ENCODE data around the gene ZMAT3. TPM values are rescaled to one million over a fixed set of nuclear protein-coding genes. Genes with fewer than 3 reads are reported as not detected.
"Not testable (repeated sequence)": the region's sequence is repeated elsewhere in the genome, so short reads cannot be mapped to it uniquely, and the experiment has no call there.

Gene ZMAT3, protein sequence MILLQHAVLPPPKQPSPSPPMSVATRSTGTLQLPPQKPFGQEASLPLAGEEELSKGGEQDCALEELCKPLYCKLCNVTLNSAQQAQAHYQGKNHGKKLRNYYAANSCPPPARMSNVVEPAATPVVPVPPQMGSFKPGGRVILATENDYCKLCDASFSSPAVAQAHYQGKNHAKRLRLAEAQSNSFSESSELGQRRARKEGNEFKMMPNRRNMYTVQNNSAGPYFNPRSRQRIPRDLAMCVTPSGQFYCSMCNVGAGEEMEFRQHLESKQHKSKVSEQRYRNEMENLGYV
- 41.7 and 53.6 TPM in 2 replicates for total RNA-seq (2014; rRNA removed)
- 26.5 TPM for polyA plus RNA-seq (2012)

DNA sequence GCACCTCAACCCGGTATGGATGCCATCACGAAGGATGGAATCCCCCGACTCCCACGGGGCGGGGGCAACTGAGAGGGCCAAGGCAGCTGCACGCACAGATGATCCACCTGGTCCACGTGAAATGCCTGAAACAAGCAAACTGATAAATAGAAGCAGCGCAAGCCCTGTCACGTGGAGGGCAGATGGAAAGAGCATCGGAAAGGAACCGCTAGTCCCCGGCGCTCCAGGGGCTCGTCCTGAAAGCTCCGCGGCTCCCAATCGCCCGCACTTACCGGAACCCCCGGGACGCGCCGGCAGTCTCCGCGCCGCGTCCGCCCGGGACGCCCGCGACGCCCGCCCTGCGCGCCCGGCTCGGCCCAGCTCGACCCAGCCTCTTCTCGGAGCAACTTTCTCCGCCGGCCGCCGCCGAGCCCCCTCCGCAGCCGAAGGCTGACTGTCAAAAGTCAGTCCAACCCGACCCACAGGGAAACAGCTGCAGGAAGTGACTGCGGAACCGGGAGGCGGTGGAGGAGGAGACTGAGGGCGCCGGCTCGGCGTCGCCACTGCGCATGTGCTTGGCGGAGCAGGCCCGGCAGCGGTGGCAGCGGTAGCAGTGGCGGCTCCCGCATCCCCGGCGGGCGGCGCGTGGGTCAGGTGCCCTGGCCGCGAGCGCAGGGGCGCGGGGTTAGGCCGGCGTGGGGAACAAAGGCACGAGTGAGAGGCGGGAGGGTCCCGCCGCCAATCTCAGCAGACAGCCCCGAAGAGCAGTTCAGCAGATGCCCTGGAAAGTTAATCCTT lies at the start of gene ZMAT3:
TSS of gene ZMAT3 (minus strand) at position 487 of the 777 bp plus-strand sequence. CDS start 4,057 bp downstream, outside the sequence.
- DNase-seq (ENCODE audit: low read depth), result peak; percentile 90

DNA sequence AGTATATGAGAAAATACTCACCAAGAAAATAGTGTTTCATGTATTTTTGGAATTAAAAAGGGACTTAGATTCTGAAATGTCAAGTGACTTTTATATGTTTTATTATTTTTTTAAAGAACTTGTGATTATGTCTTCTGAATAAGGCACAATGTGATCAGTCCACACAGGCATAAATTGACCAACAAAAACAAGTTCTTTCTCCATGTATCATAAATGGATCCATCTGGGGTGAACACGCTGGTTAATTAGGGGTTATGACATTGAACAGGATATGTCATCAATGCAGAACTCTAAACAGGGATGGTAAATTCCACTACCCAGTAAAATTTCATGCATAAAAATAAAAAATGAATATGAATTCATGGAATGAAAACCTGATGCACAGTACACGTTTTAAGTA lies 45.2 kb upstream of the ZMAT3 start:
- DNase-seq (ENCODE audit: low read depth), result no peak

DNA sequence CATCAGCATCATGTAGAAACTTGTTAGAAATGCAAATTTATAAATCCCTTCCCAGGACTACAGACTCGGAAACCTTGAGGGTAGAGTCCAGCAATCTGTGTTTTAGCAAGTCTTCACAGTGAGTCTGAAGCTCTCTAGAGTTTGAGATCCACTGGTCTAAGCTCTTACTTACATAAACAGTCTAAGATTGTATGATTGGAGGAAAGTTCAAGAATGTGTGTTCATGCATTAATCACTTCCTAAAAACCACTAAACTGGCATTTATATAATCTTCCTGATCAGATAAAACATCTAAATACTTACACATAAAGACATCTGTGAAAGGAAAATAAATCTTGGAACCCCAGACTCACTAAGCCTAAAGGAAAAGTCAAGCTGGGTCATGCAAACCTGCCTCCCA lies 43.8 kb upstream of the ZMAT3 start:
- not testable (repeated sequence) for DNase-seq (ENCODE audit: low read depth)

DNA sequence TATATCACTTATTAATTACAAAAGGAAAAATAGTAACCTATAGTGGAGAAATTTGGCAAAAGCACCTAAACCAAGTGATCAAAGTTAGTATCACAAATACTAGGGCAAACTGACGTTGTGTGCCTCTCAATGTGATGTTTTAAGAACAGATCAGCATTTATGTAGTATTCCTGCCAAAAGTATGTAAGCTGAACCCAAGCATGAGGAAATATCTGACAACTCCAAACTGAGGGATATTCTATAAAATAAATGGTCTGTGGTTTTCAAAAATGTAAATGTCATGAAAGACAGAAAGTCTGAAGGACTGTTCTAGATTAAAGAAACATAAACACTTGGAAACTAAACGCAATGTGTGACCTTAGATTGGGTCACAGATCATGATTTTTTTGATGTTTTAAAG lies 42.3 kb upstream of the ZMAT3 start:
- no peak for DNase-seq (ENCODE audit: low read depth)

- DNase-seq (ENCODE audit: low read depth), result peak; percentile 81
These were observed 36.5 kb upstream of the ZMAT3 start for GRCh38 chr3:179108086-179108485.

DNA sequence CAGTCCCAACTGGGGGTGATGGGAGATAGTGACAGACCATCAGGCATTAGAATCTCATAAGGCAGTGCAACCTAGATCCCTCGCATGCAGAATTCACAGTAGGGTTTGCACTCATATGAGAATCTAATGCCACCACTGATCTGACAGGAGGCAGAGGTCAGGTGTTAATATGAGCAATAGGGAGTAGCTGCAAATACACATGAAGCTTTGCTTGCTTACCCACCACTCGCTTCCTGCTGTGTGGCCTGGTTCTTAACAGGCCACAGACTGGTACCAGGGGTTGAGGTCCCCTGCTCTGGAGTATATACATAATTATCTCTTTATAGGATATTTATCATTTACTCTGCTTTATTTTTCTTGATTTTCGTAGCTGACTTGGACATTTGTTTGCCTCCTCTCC lies 36.0 kb upstream of the ZMAT3 start:
- no peak for DNase-seq (ENCODE audit: low read depth)

- DNase-seq (ENCODE audit: low read depth), result no peak
These were observed 34.3 kb upstream of the ZMAT3 start for GRCh38 chr3:179105881-179106280.

- DNase-seq (ENCODE audit: low read depth), result peak; percentile 83
These were observed 29.0 kb upstream of the ZMAT3 start for GRCh38 chr3:179100652-179101051.

DNA sequence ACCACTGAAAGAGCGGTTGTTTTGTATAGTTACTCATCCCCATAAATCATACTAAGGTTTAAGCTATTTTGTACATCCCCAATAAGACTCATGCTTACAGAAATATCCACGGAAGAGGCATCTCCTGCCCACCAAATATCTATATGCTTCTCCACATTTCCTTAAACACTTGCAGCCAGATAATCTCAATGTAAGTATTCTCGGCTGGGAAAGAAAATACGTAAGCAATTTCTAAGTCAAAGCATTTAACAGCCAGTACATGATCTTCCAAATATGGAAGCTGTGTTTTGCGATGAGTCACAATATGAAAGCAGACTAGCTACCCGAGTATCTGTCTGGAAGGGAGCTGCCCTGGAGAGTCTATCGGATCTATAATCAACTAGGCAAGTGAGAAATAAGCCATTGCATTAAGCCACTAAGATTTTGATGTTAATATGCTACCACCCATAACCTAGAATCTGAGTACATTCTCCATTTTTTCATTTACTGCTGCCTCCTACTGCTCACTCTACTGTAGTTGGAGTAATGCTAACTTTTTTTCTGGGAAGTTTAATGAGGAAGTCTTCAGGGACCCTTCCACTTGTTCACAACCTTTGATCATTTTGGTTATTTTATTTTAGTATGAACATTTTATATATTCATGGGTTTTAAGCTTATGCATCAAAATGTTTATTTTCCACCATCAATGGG lies 26.9 kb upstream of the ZMAT3 start:
- peak; percentile 82 for DNase-seq (ENCODE audit: low read depth)

- DNase-seq (ENCODE audit: low read depth), result peak; percentile 99
These were observed 22.2 kb upstream of the ZMAT3 start for GRCh38 chr3:179093807-179094206.

DNA sequence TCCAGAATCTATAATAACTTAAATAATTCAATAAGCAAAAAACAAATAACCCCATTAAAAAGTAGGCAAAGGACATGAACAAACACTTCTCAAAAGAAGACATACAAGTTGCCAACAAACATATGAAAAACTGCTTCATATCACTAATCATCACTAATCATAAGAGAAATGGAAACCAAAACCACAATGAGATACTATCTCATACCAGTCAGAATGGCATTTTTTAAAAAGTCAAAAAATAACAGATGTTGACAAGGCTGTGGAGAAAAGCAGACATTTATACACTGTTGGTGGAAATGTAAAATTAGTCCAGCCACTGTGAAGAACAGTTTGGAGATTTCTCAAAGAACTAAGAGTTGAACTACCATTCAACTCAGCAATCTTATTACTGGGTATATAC lies 19.5 kb upstream of the ZMAT3 start:
- peak; percentile 48 for DNase-seq (ENCODE audit: low read depth)

DNA sequence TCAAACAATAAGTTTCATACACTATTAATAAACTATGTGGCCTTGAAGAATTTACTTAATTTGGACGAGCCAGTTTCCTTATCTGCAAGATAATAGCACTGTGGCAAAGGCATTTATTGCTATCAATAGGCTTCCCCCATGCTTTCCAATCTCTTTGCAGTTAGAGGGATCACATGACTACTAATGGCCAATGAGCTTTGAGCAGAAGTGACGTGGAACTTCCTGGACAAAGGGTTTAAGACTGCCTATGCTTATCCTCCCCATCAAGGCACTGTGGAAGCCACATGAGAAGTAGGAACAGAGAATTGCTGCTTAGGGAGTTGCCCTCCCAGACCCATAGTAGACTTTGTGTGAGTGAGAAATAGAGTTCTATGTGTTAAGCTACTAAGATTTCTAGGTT lies 16.7 kb upstream of the ZMAT3 start:
- no peak for DNase-seq (ENCODE audit: low read depth)

DNA sequence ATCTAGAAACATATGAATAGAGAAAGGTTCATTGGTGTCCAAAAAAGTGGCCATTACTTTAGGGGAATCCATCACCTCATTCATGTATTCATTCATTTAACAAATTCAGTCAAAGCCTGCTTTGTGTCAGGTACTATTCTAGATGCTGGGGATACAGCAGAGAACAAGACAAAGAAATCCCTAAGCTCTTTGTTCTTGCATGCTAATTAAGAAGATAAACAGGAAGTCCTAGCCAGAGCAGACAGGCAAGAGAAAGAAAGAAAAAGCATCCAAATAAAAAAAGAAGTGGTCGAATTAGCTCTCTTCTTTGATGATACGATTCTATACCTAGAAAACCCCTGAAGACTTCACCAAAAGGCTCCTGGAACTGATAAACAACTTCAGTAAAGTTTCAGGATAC lies 12.4 kb upstream of the ZMAT3 start:
- no peak for DNase-seq (ENCODE audit: low read depth)

DNA sequence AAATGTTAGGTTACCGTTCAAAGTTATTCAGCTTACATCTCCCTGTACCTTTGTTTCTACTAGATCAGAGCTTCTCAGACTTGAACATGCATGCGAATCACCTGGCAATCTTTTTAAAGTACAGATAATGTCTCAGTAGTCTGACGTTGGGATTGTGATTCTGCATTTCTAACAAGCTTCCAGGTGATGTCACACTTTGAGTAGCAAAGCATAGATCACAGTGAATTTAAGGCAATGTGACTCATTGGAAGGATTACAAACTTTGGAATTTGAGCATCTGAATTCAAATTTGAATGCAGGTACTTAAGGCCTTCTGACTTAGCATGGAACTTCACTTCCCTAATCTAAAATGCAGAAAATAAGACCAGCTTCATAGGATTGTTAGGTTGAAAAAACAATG lies 10.8 kb upstream of the ZMAT3 start:
- peak; percentile 38 for DNase-seq (ENCODE audit: low read depth)

- no peak for DNase-seq (ENCODE audit: low read depth)
These were observed 10.3 kb upstream of the ZMAT3 start for GRCh38 chr3:179081885-179082284.

- no peak for DNase-seq (ENCODE audit: low read depth)
These were observed 7.9 kb upstream of the ZMAT3 start for GRCh38 chr3:179079537-179079936.

DNA sequence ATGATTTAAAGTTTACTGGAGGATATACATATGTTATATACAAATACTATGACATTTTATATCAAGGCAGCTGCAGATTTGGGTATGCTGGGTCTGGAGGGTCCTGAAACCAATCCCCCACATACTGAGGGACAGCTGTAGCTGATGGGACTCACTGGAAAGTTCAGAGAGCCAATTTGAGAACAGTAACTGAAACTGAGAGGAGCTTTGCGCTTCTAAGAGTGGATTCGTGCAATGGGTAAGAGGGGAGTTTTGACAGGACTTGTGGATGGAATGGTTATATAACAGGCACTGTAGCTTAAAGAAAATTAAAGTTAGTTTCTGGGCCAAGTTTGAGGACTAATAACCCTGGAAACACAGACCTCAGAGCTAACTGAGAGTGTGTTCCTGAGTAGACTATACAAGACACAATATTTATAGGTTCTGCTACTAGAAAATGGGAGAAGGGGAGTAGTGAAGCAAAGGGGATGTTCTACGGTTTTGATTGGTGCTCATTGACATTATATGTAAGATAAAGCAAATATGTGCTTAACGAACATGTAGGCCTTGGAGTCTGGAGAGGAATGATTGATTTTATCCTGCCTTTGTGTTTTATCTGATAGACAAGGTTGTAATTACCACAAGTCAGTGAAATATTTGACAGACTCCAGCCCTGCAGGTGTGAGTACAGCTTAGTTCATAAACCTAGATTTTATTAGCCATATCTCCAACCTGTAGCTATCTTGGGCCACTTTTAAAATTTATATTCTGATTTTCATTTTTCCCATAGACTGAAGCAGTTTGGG lies 4.8 kb upstream of the ZMAT3 start:
- DNase-seq (ENCODE audit: low read depth), result no peak

DNA sequence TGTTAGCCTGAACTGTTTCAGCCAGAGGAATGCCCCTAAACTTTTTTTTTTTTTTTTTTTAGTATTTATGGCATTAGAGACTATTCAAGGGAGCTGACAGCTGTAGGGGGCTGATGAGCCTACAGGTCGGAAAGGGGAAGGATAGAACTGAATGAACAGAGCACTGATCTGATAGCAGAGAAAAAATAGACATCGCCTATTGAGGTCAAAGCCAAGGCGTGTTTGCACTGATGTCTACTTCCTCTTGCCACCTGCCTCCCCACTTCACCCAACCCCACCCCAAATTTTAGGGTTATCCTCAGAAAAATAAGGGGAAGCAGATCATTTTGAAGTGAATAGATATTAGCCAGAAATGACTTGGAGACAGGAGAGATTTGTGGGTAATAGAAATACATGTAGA lies 3.0 kb upstream of the ZMAT3 start:
- no peak for DNase-seq (ENCODE audit: low read depth)

GRCh38 chr3:179073816-179074215 lies 2.2 kb upstream of the ZMAT3 start:
- no peak for DNase-seq (ENCODE audit: low read depth)

- peak; percentile 44 for DNase-seq (ENCODE audit: low read depth)
These were observed 460 bp upstream of the ZMAT3 start for GRCh38 chr3:179072100-179072438.

DNA sequence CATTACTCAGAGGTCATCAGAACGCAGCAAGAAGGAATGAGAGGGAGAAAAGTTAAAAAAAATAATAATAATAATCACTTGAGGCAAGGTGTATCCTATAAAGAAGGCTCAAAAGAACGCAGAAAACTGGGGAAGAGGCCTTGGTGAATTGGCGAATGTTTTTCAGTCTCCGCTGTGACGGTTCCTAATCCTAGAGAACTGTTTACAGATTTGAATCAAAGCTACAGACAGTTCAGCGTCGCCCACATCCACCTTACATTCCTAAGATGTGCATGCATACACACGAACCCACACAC lies 634 bp downstream of the ZMAT3 start:
- no peak for DNase-seq (ENCODE audit: low read depth)

All from LHCN-M2 (cell line).